Vagina (tissue), 2 donors: ENCODE results near the gene EXOC2.

ENCODE experiments used
- POLR2A ChIP-seq, 2 donors: fragments of 450-650 bp; IDR thresholded peaks; one replicate each; pipeline ENCODE4 v1.6.1; 2017; ENCODE audit warnings: antibody characterized with exemption in 2 of 2, mild to moderate bottlenecking in 2 of 2, moderate library complexity in 2 of 2
- POLR2AphosphoS5 ChIP-seq, 2 donors: sonication (generic); formaldehyde crosslinking; IDR thresholded peaks; one replicate each; pipeline ENCODE4 v1.9.0; 2017; ENCODE audit warnings: antibody characterized with exemption in 2 of 2, mild to moderate bottlenecking in 2 of 2, low read depth in 1 of 2; ENCODE audit not compliant: insufficient read depth in 1 of 2
- TF ChIP-seq, protein P1 (sequence below), 3 experiments: fragments of 450-650 bp in 2 of 3; fragments of 200-600 bp in 1 of 3; sonication (generic) in 1 of 3; IDR thresholded peaks; one replicate each; pipeline ENCODE4 v1.5.1; 2017 to 2019; ENCODE audit warnings: antibody characterized with exemption in 3 of 3, mild to moderate bottlenecking in 2 of 3, moderate library complexity in 2 of 3

DNA sequence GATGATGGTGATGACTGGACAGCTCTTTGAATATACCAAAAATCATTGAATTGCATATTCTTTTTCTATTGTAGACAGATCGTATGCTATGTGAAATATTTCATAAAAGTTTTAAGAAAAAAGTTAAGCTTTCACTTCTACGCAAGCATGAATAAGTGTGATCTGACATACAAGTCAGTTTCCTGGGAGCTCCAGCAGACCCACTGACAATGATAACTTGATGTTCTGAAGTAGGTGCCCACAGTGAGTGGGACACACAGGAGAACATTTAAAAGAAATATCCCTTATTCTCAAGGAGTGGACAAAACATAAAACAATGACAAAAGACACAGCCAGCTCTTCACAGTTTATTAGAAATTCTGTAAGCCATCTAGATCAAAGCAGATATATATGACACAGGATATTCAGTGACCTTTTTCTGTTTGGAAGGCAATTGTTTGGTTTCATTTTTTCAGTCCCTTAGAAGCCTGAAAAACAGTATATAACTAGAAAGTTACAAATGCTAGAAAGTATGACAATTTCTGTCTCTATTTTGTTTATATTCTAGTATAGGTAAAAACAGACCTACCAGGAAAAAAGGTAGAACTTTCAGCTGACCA lies 200.0 kb downstream of the EXOC2 start:
- TF ChIP-seq, protein P1, sequence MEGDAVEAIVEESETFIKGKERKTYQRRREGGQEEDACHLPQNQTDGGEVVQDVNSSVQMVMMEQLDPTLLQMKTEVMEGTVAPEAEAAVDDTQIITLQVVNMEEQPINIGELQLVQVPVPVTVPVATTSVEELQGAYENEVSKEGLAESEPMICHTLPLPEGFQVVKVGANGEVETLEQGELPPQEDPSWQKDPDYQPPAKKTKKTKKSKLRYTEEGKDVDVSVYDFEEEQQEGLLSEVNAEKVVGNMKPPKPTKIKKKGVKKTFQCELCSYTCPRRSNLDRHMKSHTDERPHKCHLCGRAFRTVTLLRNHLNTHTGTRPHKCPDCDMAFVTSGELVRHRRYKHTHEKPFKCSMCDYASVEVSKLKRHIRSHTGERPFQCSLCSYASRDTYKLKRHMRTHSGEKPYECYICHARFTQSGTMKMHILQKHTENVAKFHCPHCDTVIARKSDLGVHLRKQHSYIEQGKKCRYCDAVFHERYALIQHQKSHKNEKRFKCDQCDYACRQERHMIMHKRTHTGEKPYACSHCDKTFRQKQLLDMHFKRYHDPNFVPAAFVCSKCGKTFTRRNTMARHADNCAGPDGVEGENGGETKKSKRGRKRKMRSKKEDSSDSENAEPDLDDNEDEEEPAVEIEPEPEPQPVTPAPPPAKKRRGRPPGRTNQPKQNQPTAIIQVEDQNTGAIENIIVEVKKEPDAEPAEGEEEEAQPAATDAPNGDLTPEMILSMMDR (IDR thresholded peaks at IDR 0.05): no peak
- TF ChIP-seq POLR2A (IDR thresholded peaks at IDR 0.05): no peak
- TF ChIP-seq POLR2AphosphoS5 (IDR thresholded peaks at IDR 0.05; ENCODE audit: insufficient read depth in 1 of 2, low read depth in 1 of 2): no peak
